ENCODE measurements around the gene XRCC3. TPM values are rescaled to one million over a fixed set of nuclear protein-coding genes. Genes with fewer than 3 reads are reported as not detected.

The XRCC3 gene
- total RNA-seq, 3 donors from 2014 or later = 5.9 to 10.2 (median 5.9) TPM

- DNase-seq (ENCODE audit: low spot score in 2 of 2) = no peak
- Histone ChIP-seq H3K36me3 (no peaks in the 10 kb centered on the region), H3K9me3 (no peaks in the 10 kb centered on the region), H3K4me1 (peaks cover 0 to 17% of the 10 kb centered on the region in 2 donors), H3K27me3 (no peaks in the 10 kb centered on the region), H3K4me3 (no peak overlapping the region), H3K27ac (peak overlapping the region; percentile 80 to 84)
- TF ChIP-seq POLR2A (IDR thresholded peaks at IDR 0.05) (no peak), CTCF (IDR thresholded peaks at IDR 0.05) (peak in 1 of 3 donors; percentile 19)
- intact Hi-C loops (cut with DNase I; ENCODE audit: low total_unique reads) = no loop called here
These were observed 14.5 kb upstream of the XRCC3 start for GRCh38 chr14:103729496-103730448.

DNA sequence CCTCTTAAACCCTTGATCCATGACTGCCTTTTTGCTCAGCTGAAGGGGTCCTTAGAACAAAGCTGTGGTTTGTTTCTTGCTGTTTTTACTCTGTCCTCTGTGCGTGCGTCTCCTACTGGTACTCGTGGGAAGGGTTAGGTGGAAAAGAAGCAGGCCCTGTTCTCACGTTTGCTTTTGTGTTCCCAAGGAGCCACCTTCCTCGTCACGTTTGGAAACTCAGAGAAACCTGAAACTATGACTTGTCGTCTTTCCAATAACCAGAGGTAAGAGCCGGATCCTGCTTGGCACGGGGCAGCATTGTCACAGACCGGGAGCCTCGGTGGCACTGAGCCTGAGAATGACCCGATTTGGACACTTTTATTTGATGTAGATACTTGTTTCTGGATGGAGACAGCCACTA lies 13.5 kb upstream of the XRCC3 start:
- intact Hi-C loops (cut with DNase I; ENCODE audit: low total_unique reads) = no loop called here
- no peaks in the 10 kb centered on the region for H3K9me3 ChIP-seq
- H3K4me1 ChIP-seq = peaks cover 0 to 24% of the 10 kb centered on the region in 2 donors
- H3K36me3 ChIP-seq = no peaks in the 10 kb centered on the region
- DNase-seq (ENCODE audit: low spot score in 2 of 2) = peak in 1 of 2 donors; percentile 72
- no peaks in the 10 kb centered on the region for H3K27me3 ChIP-seq
- TF ChIP-seq CTCF (IDR thresholded peaks at IDR 0.05) = peak in 2 of 3 donors; percentile 30 to 52
- TF ChIP-seq POLR2AphosphoS5 (IDR thresholded peaks at IDR 0.05) = no peak
- peak overlapping the region; percentile 80 to 84 for H3K27ac ChIP-seq
- no peak overlapping the region for H3K4me3 ChIP-seq

DNA sequence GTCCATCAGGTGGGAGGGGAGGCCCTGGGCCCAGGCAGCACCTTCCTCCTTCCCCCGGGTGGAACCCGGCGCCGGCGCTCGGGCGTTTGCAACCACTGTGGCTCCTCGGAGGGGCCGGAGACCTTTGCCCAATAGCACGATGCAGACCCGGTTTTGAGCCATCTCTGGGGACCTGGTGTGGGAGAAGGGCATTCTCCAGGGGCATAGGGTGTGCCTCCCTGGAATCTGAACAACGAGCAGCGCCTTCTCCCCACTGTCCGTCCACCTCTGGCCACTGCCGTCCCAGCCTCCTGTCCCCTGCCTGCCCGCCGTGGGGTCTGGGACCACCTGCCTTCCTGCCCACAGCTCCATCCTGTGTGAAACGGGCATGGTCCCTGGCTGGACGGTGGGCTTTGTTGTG lies 12.9 kb upstream of the XRCC3 start:
- TF ChIP-seq POLR2AphosphoS5 (IDR thresholded peaks at IDR 0.05) (no peak), CTCF (IDR thresholded peaks at IDR 0.05) (no peak), POLR2A (IDR thresholded peaks at IDR 0.05) (no peak)
- Histone ChIP-seq H3K36me3 (no peaks in the 10 kb centered on the region), H3K4me1 (peaks cover 0 to 30% of the 10 kb centered on the region in 2 donors), H3K9me3 (no peaks in the 10 kb centered on the region), H3K4me3 (no peak overlapping the region), H3K27me3 (no peaks in the 10 kb centered on the region), H3K27ac (peak overlapping the region; percentile 80 to 84)
- intact Hi-C loops (cut with DNase I; ENCODE audit: low total_unique reads) = no loop called here
- DNase-seq (ENCODE audit: low spot score in 2 of 2) = no peak

- intact Hi-C loops (cut with DNase I; ENCODE audit: low total_unique reads) = no loop called here
- H3K4me1 ChIP-seq = peaks cover 0 to 32% of the 10 kb centered on the region in 2 donors
- no peak for DNase-seq (ENCODE audit: low spot score in 2 of 2)
- H3K9me3 ChIP-seq = no peaks in the 10 kb centered on the region
- TF ChIP-seq CTCF (IDR thresholded peaks at IDR 0.05) = no peak
- TF ChIP-seq POLR2AphosphoS5 (IDR thresholded peaks at IDR 0.05) = no peak
- TF ChIP-seq POLR2A (IDR thresholded peaks at IDR 0.05) = no peak
- H3K36me3 ChIP-seq = no peaks in the 10 kb centered on the region
- no peak overlapping the region for H3K27ac ChIP-seq
- H3K4me3 ChIP-seq = no peak overlapping the region
- no peaks in the 10 kb centered on the region for H3K27me3 ChIP-seq
These were observed 12.2 kb upstream of the XRCC3 start for GRCh38 chr14:103727313-103727980.

- H3K36me3 ChIP-seq = no peaks in the 10 kb centered on the region
- intact Hi-C loops (cut with DNase I; ENCODE audit: low total_unique reads) = no loop called here
These were observed 11.2 kb upstream of the XRCC3 start for GRCh38 chr14:103726474-103726873.

More at GRCh38 chr14:103726474-103726873, 11.2 kb upstream of the XRCC3 start:
- Histone ChIP-seq H3K9me3 (no peaks in the 10 kb centered on the region), H3K4me1 (peaks cover 0 to 32% of the 10 kb centered on the region in 2 donors), H3K4me3 (no peak overlapping the region), H3K27ac (no peak overlapping the region), H3K27me3 (no peaks in the 10 kb centered on the region)
- TF ChIP-seq POLR2AphosphoS5 (IDR thresholded peaks at IDR 0.05) = no peak
- no peak for TF ChIP-seq CTCF (IDR thresholded peaks at IDR 0.05)
- no peak for TF ChIP-seq POLR2A (IDR thresholded peaks at IDR 0.05)
- DNase-seq (ENCODE audit: low spot score in 2 of 2) = no peak
